ENCODE measurements around the gene GFRA1. TPM values are rescaled to one million over a fixed set of nuclear protein-coding genes. Genes with fewer than 3 reads are reported as not detected.

Gene GFRA1
- total and polyA plus RNA-seq, 2 donors (not counting 3 experiments of a cell fraction or from before 2014, with no cell fraction given) = 0.22 to 0.88 TPM

- FAIRE-seq = no peak
These were observed 205.2 kb downstream of the GFRA1 start for GRCh38 chr10:116067825-116068224.

More at GRCh38 chr10:116067825-116068224, 205.2 kb downstream of the GFRA1 start:
- TF ChIP-seq POLR2A (IDR thresholded peaks at IDR 0.05; ENCODE audit: low read depth, low read length) (no peak), GATA2 (IDR thresholded peaks at IDR 0.05; ENCODE audit: insufficient read depth, insufficient read length, low read depth, low read length) (no peak), CTCF (IDR thresholded peaks at IDR 0.05; ENCODE audit: extremely low read depth in 1 of 2, insufficient read depth in 1 of 2, low read depth in 1 of 2, low read length in 2 of 2) (no peak), POLR2AphosphoS5 (IDR thresholded peaks at IDR 0.05; ENCODE audit: insufficient read depth, low read depth, low read length) (no peak), MYC (IDR thresholded peaks at IDR 0.05; ENCODE audit: low read depth, low read length) (no peak), EZH2 (IDR thresholded peaks at IDR 0.05; ENCODE audit: borderline replicate concordance, low read depth, low read length, severe bottlenecking) (no peak), MAX (IDR thresholded peaks at IDR 0.05; ENCODE audit: insufficient read depth, insufficient read length) (no peak), FOS (IDR thresholded peaks at IDR 0.05; ENCODE audit: borderline replicate concordance, insufficient read depth, low read length) (no peak), JUN (IDR thresholded peaks at IDR 0.05; ENCODE audit: borderline replicate concordance, insufficient read depth, insufficient read length, low read depth) (no peak)
- Histone ChIP-seq H3K4me2 (ENCODE audit: insufficient read depth, low read length) (no peak overlapping the region), H3K9me1 (replicated peaks; ENCODE audit: control insufficient read depth, extremely low read depth, insufficient read depth, low read length) (no peaks in the 10 kb centered on the region), H3K36me3 (ENCODE audit: control insufficient read depth in 2 of 2, extremely low read depth in 1 of 2, insufficient read depth in 2 of 2, low read length in 2 of 2) (no peaks in the 10 kb centered on the region), H3K27me3 (ENCODE audit: control insufficient read depth in 2 of 2, insufficient read depth in 2 of 2, low read length in 2 of 2) (no peaks in the 10 kb centered on the region), H3K27ac (ENCODE audit: insufficient read depth, low read depth, low read length) (no peak overlapping the region), H3K79me2 (ENCODE audit: control insufficient read depth, insufficient read depth, low read length) (no peaks in the 10 kb centered on the region), H3K4me3 (replicated peaks in 1 of 3; ENCODE audit: insufficient read depth in 1 of 3, low read depth in 1 of 3, low read length in 3 of 3) (no peak overlapping the region), H3K9me3 (replicated peaks; ENCODE audit: control insufficient read depth, insufficient read depth, low read length) (no peaks in the 10 kb centered on the region), H4K20me1 (replicated peaks; ENCODE audit: control insufficient read depth, extremely low read depth, insufficient read depth, low read length) (no peaks in the 10 kb centered on the region), H3K4me1 (ENCODE audit: control insufficient read depth, extremely low read depth, insufficient read depth, low read length) (no peaks in the 10 kb centered on the region), H2AFZ (ENCODE audit: low read depth, low read length) (no peak overlapping the region), H3K9ac (replicated peaks; ENCODE audit: extremely low read depth, insufficient read depth, low read length) (no peak overlapping the region)
- intact Hi-C loops (cut with micrococcal nuclease) = no loop called here
- DNase-seq (ENCODE audit: low read depth, low spot score) = no peak
- POLR2A ChIA-PET = no interaction called here
- dilution Hi-C loops (cut with MboI; ENCODE audit: extremely low pct_ligation_motif_present, low sequenced_read_pairs) = no loop called here
- BruUV-seq (replicated peaks) = no TSS peak
- CTCF ChIA-PET = no interaction called here
